Osteoblast (primary cell): ENCODE data around the gene CLSTN2. TPM values are rescaled to one million over a fixed set of nuclear protein-coding genes. Genes with fewer than 3 reads are reported as not detected.
A peak's percentile ranks its signal among the peaks of the same experiment; 100 is the strongest.

Source experiments
- DNase-seq: peaks from one replicate; pipeline ENCODE4 v3.0.0; 2011; ENCODE audit warnings: low spot score, mixed read lengths; ENCODE audit not compliant: insufficient read length; ENCODE audit errors: missing footprints
- H2AFZ ChIP-seq: 2 replicates; pipeline ENCODE4 v1.6.0; 2011; ENCODE audit warnings: mild to moderate bottlenecking, low read length
- H3K27ac ChIP-seq: 2 replicates; pipeline ENCODE4 v1.5.1; 2011; ENCODE audit warnings: mild to moderate bottlenecking, low read depth, low read length, moderate library complexity
- H3K27me3 ChIP-seq: 2 replicates; pipeline ENCODE4 v1.6.0; 2012; ENCODE audit warnings: mild to moderate bottlenecking, control low read depth, inconsistent platforms, low read length, moderate library complexity; ENCODE audit not compliant: insufficient read depth
- H3K36me3 ChIP-seq: 2 replicates; pipeline ENCODE4 v1.5.1; 2011; ENCODE audit warnings: mild to moderate bottlenecking, low read length, control low read depth, moderate library complexity; ENCODE audit not compliant: insufficient read depth
- H3K4me1 ChIP-seq: 2 replicates; pipeline ENCODE4 v1.5.1; 2011; ENCODE audit warnings: mild to moderate bottlenecking, low read length, control low read depth, moderate library complexity; ENCODE audit not compliant: insufficient read depth
- H3K4me2 ChIP-seq: 2 replicates; pipeline ENCODE4 v1.6.0; 2011; ENCODE audit warnings: mild to moderate bottlenecking, low read length; ENCODE audit not compliant: insufficient read depth
- H3K4me3 ChIP-seq: fragments of 200-600 bp; sonication (generic); 3 replicates; pipeline ENCODE4 v1.5.1; 2012; ENCODE audit warnings: mild to moderate bottlenecking, low read length, inconsistent platforms; ENCODE audit not compliant: insufficient read depth
- H3K79me2 ChIP-seq: 2 replicates; pipeline ENCODE4 v1.6.0; 2012; ENCODE audit warnings: mild to moderate bottlenecking, low read length, control low read depth, inconsistent platforms; ENCODE audit not compliant: insufficient read depth
- H3K9me3 ChIP-seq: 2 replicates; pipeline ENCODE4 v1.5.1; 2011; ENCODE audit warnings: low read depth, low read length, control low read depth
- H4K20me1 ChIP-seq: 2 replicates; pipeline ENCODE4 v1.6.0; 2012; ENCODE audit warnings: mild to moderate bottlenecking, low read length, control low read depth; ENCODE audit not compliant: insufficient read depth
- total RNA-seq: library from RNA; depleted of rRNA; stranded (reverse); fragments of >200 nt; gene quantifications from 2 replicates; pipeline ENCODE4 v1.2.3, GENCODE V29; 2012
- TF ChIP-seq, protein P1 (sequence below): IDR thresholded peaks from 2 replicates; pipeline ENCODE4 v1.5.1; 2011; ENCODE audit warnings: mild to moderate bottlenecking, low read depth, low read length, moderate library complexity; ENCODE audit errors: extremely low read depth

CLSTN2 gene
- total RNA-seq, 1 donor: under 0.01 TPM

DNA sequence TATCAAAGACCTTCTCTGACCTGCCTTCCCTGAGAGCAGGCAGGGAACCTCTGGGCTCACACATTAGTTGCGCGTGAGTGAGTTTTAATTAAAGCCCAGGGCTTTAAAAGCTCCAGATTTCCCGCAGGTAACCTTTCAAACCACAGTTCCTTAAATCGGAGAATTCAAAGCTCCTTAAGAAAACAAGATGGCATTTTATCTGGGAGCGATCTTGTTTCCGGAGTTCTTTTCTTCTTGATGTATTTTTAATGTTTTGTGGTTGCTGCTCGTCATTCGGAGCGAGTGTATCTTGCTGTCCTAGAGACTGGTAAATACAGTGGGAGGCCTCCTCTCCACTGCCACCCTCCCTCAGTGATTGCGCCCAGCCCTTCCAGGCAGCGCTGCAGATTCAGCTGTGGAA is 284.3 kb downstream of the CLSTN2 start:
- Histone ChIP-seq H3K4me3 (no peak overlapping the region), H3K27ac (no peak overlapping the region), H3K4me1 (no peaks in the 10 kb centered on the region), H3K27me3 (no peaks in the 10 kb centered on the region), H3K9me3 (no peaks in the 10 kb centered on the region), H4K20me1 (no peaks in the 10 kb centered on the region), H3K79me2 (no peaks in the 10 kb centered on the region), H2AFZ (no peak overlapping the region), H3K4me2 (no peak overlapping the region), H3K36me3 (no peaks in the 10 kb centered on the region)
- TF ChIP-seq, protein P1, sequence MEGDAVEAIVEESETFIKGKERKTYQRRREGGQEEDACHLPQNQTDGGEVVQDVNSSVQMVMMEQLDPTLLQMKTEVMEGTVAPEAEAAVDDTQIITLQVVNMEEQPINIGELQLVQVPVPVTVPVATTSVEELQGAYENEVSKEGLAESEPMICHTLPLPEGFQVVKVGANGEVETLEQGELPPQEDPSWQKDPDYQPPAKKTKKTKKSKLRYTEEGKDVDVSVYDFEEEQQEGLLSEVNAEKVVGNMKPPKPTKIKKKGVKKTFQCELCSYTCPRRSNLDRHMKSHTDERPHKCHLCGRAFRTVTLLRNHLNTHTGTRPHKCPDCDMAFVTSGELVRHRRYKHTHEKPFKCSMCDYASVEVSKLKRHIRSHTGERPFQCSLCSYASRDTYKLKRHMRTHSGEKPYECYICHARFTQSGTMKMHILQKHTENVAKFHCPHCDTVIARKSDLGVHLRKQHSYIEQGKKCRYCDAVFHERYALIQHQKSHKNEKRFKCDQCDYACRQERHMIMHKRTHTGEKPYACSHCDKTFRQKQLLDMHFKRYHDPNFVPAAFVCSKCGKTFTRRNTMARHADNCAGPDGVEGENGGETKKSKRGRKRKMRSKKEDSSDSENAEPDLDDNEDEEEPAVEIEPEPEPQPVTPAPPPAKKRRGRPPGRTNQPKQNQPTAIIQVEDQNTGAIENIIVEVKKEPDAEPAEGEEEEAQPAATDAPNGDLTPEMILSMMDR: no peak
- DNase-seq: no peak

GRCh38 chr3:140219923-140220452 is 285.0 kb downstream of the CLSTN2 start:
- peak; percentile 11 for DNase-seq
- no peak overlapping the region for H3K4me3 ChIP-seq
- H3K36me3 ChIP-seq: no peaks in the 10 kb centered on the region
- no peak overlapping the region for H3K27ac ChIP-seq
- H3K9me3 ChIP-seq: no peaks in the 10 kb centered on the region
- H3K4me1 ChIP-seq: no peaks in the 10 kb centered on the region
- H2AFZ ChIP-seq: no peak overlapping the region
- H3K27me3 ChIP-seq: no peaks in the 10 kb centered on the region
- TF ChIP-seq, protein P1: peak; percentile 21
- H3K79me2 ChIP-seq: no peaks in the 10 kb centered on the region
- H4K20me1 ChIP-seq: no peaks in the 10 kb centered on the region
- H3K4me2 ChIP-seq: no peak overlapping the region

DNA sequence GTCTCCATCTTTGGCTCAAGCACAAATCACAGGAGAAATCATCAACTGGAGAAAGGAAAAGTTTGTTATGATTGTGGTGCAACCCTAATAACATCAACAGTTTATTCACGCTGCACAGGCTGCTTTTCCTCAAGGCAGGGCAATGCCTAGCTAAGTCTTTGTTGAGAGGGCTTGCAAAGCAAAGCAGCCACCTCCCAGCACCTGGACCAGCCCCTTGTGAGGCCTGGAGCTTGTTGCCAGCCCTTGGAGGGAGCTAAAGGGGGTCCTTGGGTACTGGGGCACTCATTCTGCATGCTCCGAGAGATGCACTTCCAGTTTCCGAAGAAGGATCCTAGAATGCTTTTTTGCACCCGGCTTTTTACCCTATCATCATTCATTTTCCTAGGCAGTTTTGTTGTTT is 288.2 kb downstream of the CLSTN2 start:
- Histone ChIP-seq H3K36me3 (no peaks in the 10 kb centered on the region), H3K4me1 (no peaks in the 10 kb centered on the region), H3K27ac (no peak overlapping the region), H4K20me1 (no peaks in the 10 kb centered on the region), H3K4me3 (no peak overlapping the region), H3K4me2 (no peak overlapping the region), H2AFZ (no peak overlapping the region), H3K27me3 (no peaks in the 10 kb centered on the region), H3K79me2 (no peaks in the 10 kb centered on the region), H3K9me3 (no peaks in the 10 kb centered on the region)
- TF ChIP-seq, protein P1: no peak
- no peak for DNase-seq

DNA sequence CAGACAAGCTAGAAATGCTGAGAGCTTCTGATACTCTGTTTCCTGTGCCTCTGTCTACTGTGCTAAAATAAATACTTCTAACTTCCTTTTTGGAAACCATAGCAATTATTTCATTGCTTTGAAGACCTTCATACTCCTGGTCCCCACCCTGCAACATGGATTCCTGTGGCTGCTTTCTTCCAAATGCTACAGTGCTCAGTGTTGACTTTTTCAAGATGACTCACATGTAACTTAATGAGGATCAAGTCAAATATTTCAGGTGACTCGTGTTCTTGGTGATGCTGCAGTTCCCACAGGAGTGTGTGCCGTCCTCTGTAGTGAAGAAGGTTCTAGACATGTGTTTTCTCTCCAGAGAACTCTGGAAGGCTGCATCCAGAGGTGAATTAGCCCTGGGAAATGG is 288.6 kb downstream of the CLSTN2 start:
- Histone ChIP-seq H3K9me3 (no peaks in the 10 kb centered on the region), H3K4me1 (no peaks in the 10 kb centered on the region), H2AFZ (no peak overlapping the region), H3K27ac (no peak overlapping the region), H3K79me2 (no peaks in the 10 kb centered on the region), H4K20me1 (no peaks in the 10 kb centered on the region), H3K4me2 (no peak overlapping the region), H3K36me3 (no peaks in the 10 kb centered on the region), H3K4me3 (no peak overlapping the region), H3K27me3 (no peaks in the 10 kb centered on the region)
- DNase-seq: no peak
- TF ChIP-seq, protein P1: no peak
